ENCODE measurements around the gene ZBTB25. TPM values are rescaled to one million over a fixed set of nuclear protein-coding genes. Genes with fewer than 3 reads are reported as not detected.

Gene ZBTB25
- total RNA-seq, 1 donor, result 9.8 TPM

- no peak for TF ChIP-seq CTCF (IDR thresholded peaks at IDR 0.05; ENCODE audit: extremely low read depth, low read depth, low read length)
- Histone ChIP-seq H3K27ac (ENCODE audit: low read depth, low read length) (no peak overlapping the region), H4K20me1 (ENCODE audit: insufficient read depth, low read length) (no peaks in the 10 kb centered on the region), H3K36me3 (ENCODE audit: insufficient read depth, low read length) (peaks cover 29% of the 10 kb centered on the region), H3K4me3 (ENCODE audit: insufficient read depth, low read length) (no peak overlapping the region), H3K27me3 (ENCODE audit: insufficient read depth, low read length) (no peaks in the 10 kb centered on the region), H3K9me3 (ENCODE audit: low read depth, low read length) (no peaks in the 10 kb centered on the region), H3K79me2 (ENCODE audit: insufficient read depth, low read length) (peaks cover 9% of the 10 kb centered on the region), H2AFZ (ENCODE audit: low read length) (no peak overlapping the region), H3K4me1 (ENCODE audit: insufficient read depth, low read length) (no peaks in the 10 kb centered on the region), H3K4me2 (ENCODE audit: insufficient read depth, low read length) (no peak overlapping the region)
- DNase-seq (ENCODE audit: insufficient read length, low spot score, missing footprints), result no peak
These were observed 12.0 kb downstream of the ZBTB25 start for GRCh38 chr14:64491637-64492036.

GRCh38 chr14:64488590-64489099 is 15.0 kb downstream of the ZBTB25 start:
- DNase-seq (ENCODE audit: insufficient read length, low spot score, missing footprints), result no peak
- Histone ChIP-seq H3K4me3 (ENCODE audit: insufficient read depth, low read length) (no peak overlapping the region), H3K4me2 (ENCODE audit: insufficient read depth, low read length) (no peak overlapping the region), H2AFZ (ENCODE audit: low read length) (no peak overlapping the region), H3K36me3 (ENCODE audit: insufficient read depth, low read length) (peaks cover 22% of the 10 kb centered on the region), H3K27ac (ENCODE audit: low read depth, low read length) (no peak overlapping the region), H4K20me1 (ENCODE audit: insufficient read depth, low read length) (no peaks in the 10 kb centered on the region), H3K79me2 (ENCODE audit: insufficient read depth, low read length) (peaks cover 5% of the 10 kb centered on the region), H3K4me1 (ENCODE audit: insufficient read depth, low read length) (no peaks in the 10 kb centered on the region), H3K27me3 (ENCODE audit: insufficient read depth, low read length) (no peaks in the 10 kb centered on the region), H3K9me3 (ENCODE audit: low read depth, low read length) (no peaks in the 10 kb centered on the region)
- no peak for TF ChIP-seq CTCF (IDR thresholded peaks at IDR 0.05; ENCODE audit: extremely low read depth, low read depth, low read length)

- Histone ChIP-seq H2AFZ (ENCODE audit: low read length) (no peak overlapping the region), H3K4me2 (ENCODE audit: insufficient read depth, low read length) (no peak overlapping the region), H3K36me3 (ENCODE audit: insufficient read depth, low read length) (no peaks in the 10 kb centered on the region), H3K27me3 (ENCODE audit: insufficient read depth, low read length) (no peaks in the 10 kb centered on the region), H4K20me1 (ENCODE audit: insufficient read depth, low read length) (no peaks in the 10 kb centered on the region), H3K27ac (ENCODE audit: low read depth, low read length) (no peak overlapping the region), H3K9me3 (ENCODE audit: low read depth, low read length) (no peaks in the 10 kb centered on the region), H3K4me1 (ENCODE audit: insufficient read depth, low read length) (no peaks in the 10 kb centered on the region), H3K4me3 (ENCODE audit: insufficient read depth, low read length) (no peak overlapping the region), H3K79me2 (ENCODE audit: insufficient read depth, low read length) (no peaks in the 10 kb centered on the region)
- no peak for DNase-seq (ENCODE audit: insufficient read length, low spot score, missing footprints)
- peak; percentile 51 for TF ChIP-seq CTCF (IDR thresholded peaks at IDR 0.05; ENCODE audit: extremely low read depth, low read depth, low read length)
These were observed 24.9 kb downstream of the ZBTB25 start for GRCh38 chr14:64478634-64479250.

- Histone ChIP-seq H3K9me3 (ENCODE audit: low read depth, low read length) (no peaks in the 10 kb centered on the region), H3K4me1 (ENCODE audit: insufficient read depth, low read length) (no peaks in the 10 kb centered on the region), H3K27ac (ENCODE audit: low read depth, low read length) (no peak overlapping the region), H4K20me1 (ENCODE audit: insufficient read depth, low read length) (no peaks in the 10 kb centered on the region), H3K27me3 (ENCODE audit: insufficient read depth, low read length) (no peaks in the 10 kb centered on the region), H3K4me2 (ENCODE audit: insufficient read depth, low read length) (no peak overlapping the region), H3K4me3 (ENCODE audit: insufficient read depth, low read length) (no peak overlapping the region), H2AFZ (ENCODE audit: low read length) (no peak overlapping the region), H3K79me2 (ENCODE audit: insufficient read depth, low read length) (no peaks in the 10 kb centered on the region), H3K36me3 (ENCODE audit: insufficient read depth, low read length) (no peaks in the 10 kb centered on the region)
- no peak for DNase-seq (ENCODE audit: insufficient read length, low spot score, missing footprints)
- no peak for TF ChIP-seq CTCF (IDR thresholded peaks at IDR 0.05; ENCODE audit: extremely low read depth, low read depth, low read length)
These were observed 27.2 kb downstream of the ZBTB25 start for GRCh38 chr14:64476438-64476837.

Data from osteoblast (primary cell).